ENCODE measurements around the gene NPC1L1. TPM values are rescaled to one million over a fixed set of nuclear protein-coding genes. Genes with fewer than 3 reads are reported as not detected.

NPC1L1 gene
- polyA plus RNA-seq, 1 donor from 2014 or later, result not detected

DNA sequence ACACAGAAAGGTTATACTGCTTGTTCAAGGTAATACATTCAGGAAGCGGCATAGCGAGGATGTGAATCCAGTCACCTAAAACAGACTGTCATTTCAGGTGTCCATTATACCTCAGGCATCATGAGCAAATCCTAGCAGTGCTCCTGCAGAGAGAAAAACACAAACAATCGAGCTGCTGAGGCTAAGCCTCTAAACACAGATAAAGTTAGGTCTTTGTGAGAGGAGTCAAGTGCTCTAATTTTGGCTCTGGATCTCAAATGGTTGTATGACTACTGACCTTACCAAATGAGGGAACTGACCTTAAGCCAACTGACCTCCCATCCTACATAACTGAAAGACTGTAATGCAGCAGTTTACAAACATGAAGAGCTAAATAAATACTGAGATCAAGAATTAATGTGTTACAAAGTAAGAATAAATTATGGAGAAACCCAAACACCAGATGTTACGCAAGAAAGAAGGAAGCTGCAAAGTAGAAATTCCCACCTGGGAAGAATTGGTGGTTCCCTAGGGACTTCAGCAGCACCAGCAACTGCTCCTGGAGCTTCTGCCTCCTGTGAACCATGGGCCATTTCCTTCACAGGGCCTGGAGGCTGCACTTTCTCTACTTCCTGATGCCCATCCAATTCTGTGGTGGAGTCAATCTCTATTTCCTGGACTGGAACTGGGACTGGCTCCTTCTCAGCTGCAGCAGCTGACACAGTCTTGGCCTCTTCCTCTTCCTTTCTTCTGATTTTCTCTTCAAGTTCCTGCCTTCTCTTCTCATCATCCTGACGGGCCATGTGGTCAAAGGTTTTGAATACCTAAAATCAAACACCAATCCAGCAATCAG, 56.4 kb downstream of the NPC1L1 start:
- TF ChIP-seq EZH2 (IDR thresholded peaks at IDR 0.05; ENCODE audit: borderline replicate concordance, insufficient read depth, low read length, poor library complexity, severe bottlenecking) (no peak), RAD21 (conservative IDR thresholded peaks at IDR 0.05) (no peak), TAF1 (IDR thresholded peaks at IDR 0.05; ENCODE audit: low read depth) (no peak), REST (IDR thresholded peaks at IDR 0.05; ENCODE audit: borderline replicate concordance) (no peak), POLR2AphosphoS5 (IDR thresholded peaks at IDR 0.05) (no peak), EP300 (conservative IDR thresholded peaks at IDR 0.05; ENCODE audit: poor library complexity, severe bottlenecking) (no peak), MXI1 (conservative IDR thresholded peaks at IDR 0.05; ENCODE audit: poor library complexity, severe bottlenecking) (no peak), CTCF (IDR thresholded peaks at IDR 0.05; ENCODE audit: poor library complexity, severe bottlenecking) (no peak), SMC3 (conservative IDR thresholded peaks at IDR 0.05; ENCODE audit: poor library complexity) (no peak)
- H3K4me3 ChIP-seq (ENCODE audit: low read length), result no peak overlapping the region

DNA sequence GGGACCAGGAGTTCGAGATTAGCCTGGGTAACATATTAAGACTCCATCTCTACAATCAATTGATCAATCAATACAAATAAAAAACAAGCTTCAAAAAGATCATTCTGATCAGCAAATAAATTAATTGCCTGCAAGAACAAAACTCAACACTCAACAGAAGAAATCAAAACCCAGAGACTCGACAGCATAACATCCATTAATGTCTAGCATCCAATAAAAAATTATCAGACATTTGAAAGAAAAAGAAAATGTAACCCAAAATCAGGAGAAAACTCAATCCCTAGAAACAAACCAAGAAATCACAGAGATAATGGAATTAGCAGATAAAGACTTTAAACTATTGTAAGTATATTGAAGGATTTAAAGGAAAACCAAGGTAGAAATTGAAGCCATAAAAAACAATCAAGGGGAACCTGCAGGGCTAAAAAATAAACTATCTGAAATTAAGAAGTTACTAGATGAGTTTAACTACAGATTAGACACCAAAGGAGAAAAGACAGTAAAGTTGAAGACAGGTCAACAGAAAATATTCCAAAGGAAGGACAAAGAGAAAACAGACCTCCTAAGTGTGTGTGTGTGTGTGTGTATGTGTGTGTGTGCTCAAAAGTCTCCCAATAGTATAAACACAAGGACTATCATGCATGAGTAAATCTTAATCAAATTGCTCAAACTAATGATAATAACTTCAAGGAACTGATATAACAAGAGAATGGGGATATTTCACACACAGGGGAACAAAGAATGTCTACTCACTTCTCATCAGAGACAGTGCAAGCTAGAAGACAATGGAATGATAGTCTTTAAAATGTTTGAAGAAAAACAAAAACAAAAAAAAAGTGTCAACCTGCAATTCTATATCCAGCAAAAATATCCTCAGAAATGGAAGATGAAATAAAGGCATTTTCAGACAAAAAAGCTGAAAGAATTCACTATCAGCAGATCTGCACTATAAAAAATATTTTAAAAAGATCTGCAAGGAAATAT, 58.3 kb downstream of the NPC1L1 start:
- Histone ChIP-seq H3F3A (ENCODE audit: insufficient read depth, low read length, poor library complexity, severe bottlenecking) (no peaks in the 10 kb centered on the region), H3K9ac (ENCODE audit: low read length) (no peak overlapping the region), H3K4me3 (ENCODE audit: low read length) (no peak overlapping the region), H4K20me1 (ENCODE audit: insufficient read depth) (no peaks in the 10 kb centered on the region), H3K27ac (ENCODE audit: low read length) (no peak overlapping the region), H3K9me3 (ENCODE audit: low read length) (no peaks in the 10 kb centered on the region), H3K9me2 (ENCODE audit: insufficient read depth, low read length) (no peaks in the 10 kb centered on the region), H3K79me2 (replicated peaks; ENCODE audit: insufficient read depth, low read length) (peaks cover 26% of the 10 kb centered on the region), H3K4me2 (ENCODE audit: low read length) (no peak overlapping the region), H3K27me3 (ENCODE audit: insufficient read depth, low read depth, low read length) (no peaks in the 10 kb centered on the region), H3K36me3 (ENCODE audit: insufficient read depth, low read length) (peaks cover 14% of the 10 kb centered on the region), H2AFZ (ENCODE audit: low read depth, low read length) (no peak overlapping the region)
- TF ChIP-seq REST (IDR thresholded peaks at IDR 0.05; ENCODE audit: borderline replicate concordance) (no peak), POLR2AphosphoS5 (IDR thresholded peaks at IDR 0.05) (no peak), MXI1 (conservative IDR thresholded peaks at IDR 0.05; ENCODE audit: poor library complexity, severe bottlenecking) (no peak), RAD21 (conservative IDR thresholded peaks at IDR 0.05) (no peak), SMC3 (conservative IDR thresholded peaks at IDR 0.05; ENCODE audit: poor library complexity) (no peak), TAF1 (IDR thresholded peaks at IDR 0.05; ENCODE audit: low read depth) (no peak), CTCF (IDR thresholded peaks at IDR 0.05; ENCODE audit: poor library complexity, severe bottlenecking) (no peak), EP300 (conservative IDR thresholded peaks at IDR 0.05; ENCODE audit: poor library complexity, severe bottlenecking) (no peak), EZH2 (IDR thresholded peaks at IDR 0.05; ENCODE audit: borderline replicate concordance, insufficient read depth, low read length, poor library complexity, severe bottlenecking) (no peak)

More for the DNA sequence above, 56.4 kb downstream of the NPC1L1 start:
- H3K9me3 ChIP-seq (ENCODE audit: low read length), result no peaks in the 10 kb centered on the region
- no peaks in the 10 kb centered on the region for H3F3A ChIP-seq (ENCODE audit: insufficient read depth, low read length, poor library complexity, severe bottlenecking)
- H3K79me2 ChIP-seq (replicated peaks; ENCODE audit: insufficient read depth, low read length), result peaks cover 42% of the 10 kb centered on the region
- H2AFZ ChIP-seq (ENCODE audit: low read depth, low read length), result no peak overlapping the region
- peaks cover 14% of the 10 kb centered on the region for H3K36me3 ChIP-seq (ENCODE audit: insufficient read depth, low read length)
- H4K20me1 ChIP-seq (ENCODE audit: insufficient read depth), result no peaks in the 10 kb centered on the region
- H3K27ac ChIP-seq (ENCODE audit: low read length), result no peak overlapping the region
- no peak overlapping the region for H3K4me2 ChIP-seq (ENCODE audit: low read length)
- no peak overlapping the region for H3K9ac ChIP-seq (ENCODE audit: low read length)
- no peaks in the 10 kb centered on the region for H3K27me3 ChIP-seq (ENCODE audit: insufficient read depth, low read depth, low read length)
- H3K9me2 ChIP-seq (ENCODE audit: insufficient read depth, low read length), result no peaks in the 10 kb centered on the region

Data from neural cell (in vitro differentiated cells).